Umbilical cord (tissue), 2 donors: Measurements from ENCODE around the gene SLC16A1. TPM values are rescaled to one million over a fixed set of nuclear protein-coding genes. Genes with fewer than 3 reads are reported as not detected.

Experiments used
- DNase-seq: peaks from one replicate; pipeline ENCODE4 v3.0.0-alpha.2; 2015; ENCODE audit warnings: low spot score
- total RNA-seq: library from RNA; depleted of rRNA; stranded (reverse); fragments of >200 nt; gene quantifications from one replicate; pipeline ENCODE4 v1.2.3, GENCODE V29; 2014; ENCODE audit warnings: low replicate concordance; ENCODE audit not compliant: insufficient read depth

The SLC16A1 gene
- total RNA-seq, 1 donor from 2014 or later: 123 TPM

DNA sequence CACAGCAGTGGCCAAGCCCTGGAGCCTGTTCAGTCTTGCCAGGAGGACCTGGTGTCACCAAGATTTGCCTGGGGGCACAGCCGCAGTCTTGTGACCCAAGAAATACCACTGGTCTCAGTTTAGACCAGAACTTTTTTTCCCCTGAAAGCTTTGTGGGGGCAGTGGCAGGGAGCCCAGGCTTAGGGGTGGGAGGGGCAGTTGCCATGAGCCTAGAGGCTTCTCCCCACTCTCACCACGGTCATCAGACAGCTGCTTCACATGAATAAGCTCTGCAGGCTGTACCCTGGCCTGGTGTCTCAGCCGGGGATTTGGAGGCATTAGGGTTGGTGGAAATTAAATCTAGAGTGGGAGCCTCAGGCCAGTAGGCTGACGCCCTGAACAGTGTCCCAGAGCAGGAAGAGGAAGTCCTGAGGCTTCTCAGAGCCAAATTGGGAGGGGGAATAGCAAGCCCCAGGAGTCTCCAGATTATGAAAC lies 73.7 kb downstream of the SLC16A1 start:
- peak; percentile 94 for DNase-seq

DNA sequence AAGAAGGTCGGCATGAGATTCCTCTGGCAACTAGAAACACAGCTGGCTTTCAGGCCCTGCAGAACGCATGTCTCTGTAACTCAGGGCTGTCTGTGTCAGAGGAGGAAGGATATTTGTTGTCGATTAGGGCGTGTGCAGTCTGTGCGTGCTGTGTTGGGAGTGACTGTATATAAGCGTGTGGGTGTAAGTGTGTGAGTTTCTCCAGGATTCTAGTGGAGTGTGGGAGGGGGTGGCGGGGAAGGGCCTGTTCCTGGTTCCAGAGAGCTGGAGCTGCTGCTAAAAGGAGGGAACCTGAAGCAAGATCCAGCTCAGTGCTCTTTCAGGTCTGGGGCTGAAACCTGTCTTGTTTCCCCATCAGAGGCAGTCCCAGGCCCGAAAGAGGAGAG lies 74.3 kb downstream of the SLC16A1 start:
- peak; percentile 85 for DNase-seq

DNA sequence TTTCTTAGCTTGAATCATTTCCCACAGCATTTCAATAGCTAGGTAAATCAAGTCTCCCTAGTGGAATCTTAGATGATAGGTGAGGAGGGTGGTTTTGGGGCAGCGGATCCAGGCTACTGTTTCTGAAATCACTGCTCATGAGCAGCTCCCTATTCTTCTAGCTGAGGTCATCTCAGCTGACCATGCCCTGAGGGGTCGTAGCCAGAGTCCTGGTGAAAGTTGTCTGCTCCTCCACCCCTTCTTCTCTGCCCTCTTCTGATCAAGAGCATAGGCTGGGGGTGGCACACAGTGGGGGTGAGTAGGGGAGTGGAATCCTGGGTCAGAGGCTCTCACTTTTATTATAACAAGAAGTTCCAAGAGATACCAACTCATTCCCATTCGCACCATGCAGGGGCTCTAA lies 76.2 kb downstream of the SLC16A1 start:
- no peak for DNase-seq

DNA sequence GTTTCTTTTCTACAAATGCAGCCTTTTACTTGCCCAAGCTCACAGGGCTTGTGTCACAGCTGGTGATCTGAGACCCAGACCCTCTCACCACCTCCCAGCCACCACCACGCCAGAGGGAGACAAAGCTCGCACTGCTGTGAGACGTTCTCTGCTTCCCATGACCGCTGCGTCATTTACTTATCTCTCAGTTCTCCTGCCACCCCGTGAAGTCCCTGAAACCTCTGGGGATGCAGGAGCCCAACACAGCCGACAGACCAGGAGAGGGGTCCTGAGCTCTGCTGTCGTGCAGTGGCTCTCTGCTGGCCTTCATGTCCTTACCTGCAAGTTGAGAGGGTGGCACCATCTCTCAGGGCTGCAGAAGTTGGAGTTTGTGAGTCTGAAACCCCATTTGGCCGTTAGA lies 77.7 kb downstream of the SLC16A1 start:
- no peak for DNase-seq

DNA sequence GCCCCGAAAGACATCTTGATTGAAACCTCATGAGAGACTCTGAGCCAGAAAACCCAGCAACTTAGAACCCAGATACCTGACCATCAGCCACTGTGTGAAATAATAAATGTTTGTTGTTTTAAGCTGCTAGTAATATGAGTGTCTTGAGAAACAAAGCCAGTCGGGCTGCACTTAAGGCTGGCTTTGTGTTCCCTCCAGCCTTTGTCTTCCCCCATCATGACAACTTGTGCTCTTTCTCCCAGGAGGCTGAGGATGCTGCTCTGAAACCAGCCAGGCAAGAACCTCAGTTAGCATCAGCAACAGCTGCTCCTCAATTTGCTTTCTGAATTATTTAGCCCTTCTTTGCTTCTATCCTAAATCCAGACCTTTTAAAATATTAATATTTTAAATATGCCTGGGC lies 78.2 kb downstream of the SLC16A1 start:
- no peak for DNase-seq

DNA sequence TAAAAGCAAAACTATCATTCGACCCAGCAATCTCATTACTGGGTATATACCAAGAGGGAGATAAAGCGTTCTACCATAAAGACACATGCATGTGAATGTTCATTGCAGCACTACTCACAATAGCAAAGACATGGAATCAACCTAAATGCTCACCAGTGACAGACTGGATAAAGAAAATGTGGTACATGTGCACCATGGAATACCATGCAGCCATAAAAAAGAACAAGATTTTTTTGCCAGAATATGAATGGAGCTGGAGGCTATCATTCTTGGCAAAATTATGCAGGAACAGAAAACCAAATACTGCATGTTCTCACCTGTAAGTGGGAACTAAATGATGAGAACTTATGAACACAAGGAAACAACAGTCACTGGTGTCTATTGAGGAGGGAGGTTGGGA lies 79.7 kb downstream of the SLC16A1 start:
- DNase-seq: no peak

DNA sequence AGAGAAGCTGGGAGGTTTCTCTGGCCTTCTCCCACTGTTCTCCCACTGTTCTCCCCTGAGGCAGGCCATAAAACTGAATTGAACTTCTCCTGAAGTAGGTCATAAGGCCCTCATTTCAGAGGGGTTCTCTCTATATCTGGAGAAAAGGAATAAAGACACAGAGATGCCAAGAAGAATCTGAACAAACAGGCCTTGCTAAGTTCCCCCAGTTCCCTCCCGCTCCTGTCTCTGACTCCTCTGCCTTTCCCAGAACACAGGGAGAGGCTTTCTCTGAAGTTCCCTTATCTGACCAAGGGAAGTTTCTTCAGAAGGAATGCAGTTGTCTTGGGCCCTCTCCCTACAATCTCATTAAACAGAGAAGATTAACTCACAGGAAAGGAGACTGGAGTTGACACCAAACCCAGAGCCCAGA lies 83.4 kb downstream of the SLC16A1 start:
- peak; percentile 71 for DNase-seq

DNA sequence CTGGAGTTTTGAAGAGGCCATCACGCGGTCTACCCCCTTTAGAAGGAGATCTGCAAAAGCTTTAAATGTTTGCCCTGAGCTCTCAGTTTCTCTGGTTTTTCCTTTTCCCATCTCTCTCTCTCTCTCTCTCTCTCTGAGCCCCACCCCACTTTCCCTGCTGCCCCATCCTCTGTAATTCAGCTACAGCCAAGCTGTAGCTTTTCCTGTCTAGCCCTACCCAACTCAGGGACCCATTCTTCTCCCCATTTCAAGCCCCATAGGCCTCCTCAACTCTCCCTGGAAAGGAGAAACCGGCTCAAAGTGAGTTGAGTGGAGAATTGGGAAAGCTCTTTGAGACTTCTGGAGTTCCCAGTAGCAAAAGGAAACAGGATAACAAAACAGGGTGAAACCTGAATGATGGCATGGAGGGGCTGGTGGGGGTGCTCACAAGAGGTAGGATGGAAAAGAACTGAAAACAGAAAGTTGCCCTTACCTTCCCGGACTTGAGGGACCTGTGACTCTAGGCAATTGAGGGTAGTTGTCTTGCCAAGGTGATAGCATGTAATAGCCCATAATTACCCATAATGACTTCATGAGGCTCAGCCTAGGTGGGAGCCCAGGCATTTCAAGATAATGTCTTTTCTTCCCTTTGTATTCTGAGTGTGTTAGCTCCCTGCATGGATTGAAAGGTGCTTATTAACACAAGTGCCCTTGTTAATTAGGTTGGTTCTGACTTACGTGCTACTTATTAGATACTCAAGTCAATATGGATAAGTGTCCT lies 84.9 kb downstream of the SLC16A1 start:
- DNase-seq: no peak

DNA sequence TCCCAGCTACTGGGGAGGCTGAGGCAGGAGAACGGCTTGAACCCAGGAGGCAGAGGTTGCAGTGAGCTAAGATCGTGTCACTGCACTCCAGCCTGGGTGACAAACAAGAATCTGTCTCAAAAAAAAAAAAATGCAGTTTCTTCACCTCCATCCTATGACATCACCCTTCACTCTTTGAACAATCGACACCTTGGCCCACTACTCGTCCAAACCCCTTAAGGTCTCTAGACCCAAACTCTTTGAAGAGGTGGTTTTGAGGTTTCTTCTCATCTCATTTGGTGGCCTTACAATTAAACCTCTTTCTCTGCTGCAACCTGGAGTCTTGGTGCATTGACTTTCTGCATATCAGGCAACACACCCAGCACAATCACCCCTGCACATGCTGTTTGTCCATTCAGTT lies 86.1 kb downstream of the SLC16A1 start:
- no peak for DNase-seq

DNA sequence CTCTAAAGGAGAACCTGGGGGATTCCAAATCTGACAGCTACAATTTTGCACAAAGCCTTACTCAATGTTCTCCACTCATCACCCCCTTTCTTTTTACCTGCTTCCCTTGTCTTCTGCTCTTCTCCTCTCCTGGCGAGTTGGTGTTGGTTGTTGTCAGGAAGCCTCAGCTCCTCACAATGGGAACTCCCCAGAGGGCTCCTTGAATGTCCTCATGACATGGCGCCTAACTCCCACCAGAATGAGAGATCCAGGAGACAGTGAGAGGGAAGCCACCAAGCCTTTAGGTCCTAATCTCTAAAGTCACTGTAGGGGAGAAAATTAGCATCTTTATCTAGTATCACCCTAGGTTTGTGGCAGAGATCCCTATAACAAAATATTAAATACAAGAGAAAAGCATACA lies 87.8 kb downstream of the SLC16A1 start:
- DNase-seq: no peak

DNA sequence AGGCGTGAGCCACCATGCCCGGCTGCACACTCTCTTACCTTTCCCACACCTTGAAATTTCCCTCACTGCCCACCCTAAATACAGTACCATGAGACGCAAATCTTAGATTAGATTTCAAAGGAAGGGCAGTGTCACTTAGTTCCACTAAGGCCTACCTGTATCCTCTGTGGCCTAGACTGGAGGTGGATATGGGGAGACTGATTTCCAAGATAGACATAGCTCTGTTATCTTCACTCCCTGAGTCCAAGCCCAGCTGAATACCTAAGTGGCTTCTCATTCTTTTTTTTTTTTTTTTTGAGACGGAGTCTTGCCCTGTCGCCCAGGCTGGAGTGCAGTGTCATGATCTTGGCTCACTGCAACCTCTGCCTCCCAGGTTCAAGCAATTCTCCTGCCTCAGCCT lies 89.0 kb downstream of the SLC16A1 start:
- DNase-seq: no peak

DNA sequence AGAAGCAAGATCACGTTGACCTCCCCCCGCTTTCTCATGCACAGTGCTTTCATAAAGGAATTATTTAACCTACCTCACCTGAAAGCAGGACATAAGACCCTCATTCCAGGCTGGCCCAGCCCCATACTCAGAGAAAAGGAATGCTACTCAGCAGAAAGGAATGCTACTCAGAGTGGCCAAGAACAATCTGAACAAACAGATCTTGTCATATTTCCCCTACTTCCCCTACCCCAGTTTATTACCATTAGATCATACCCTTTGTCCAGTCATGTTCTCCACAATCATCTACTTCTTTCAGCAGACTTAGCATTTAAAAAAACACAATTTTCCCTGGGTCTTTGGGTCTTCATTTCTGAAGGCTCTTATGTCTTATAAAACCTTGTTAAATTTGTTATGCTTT lies 89.8 kb downstream of the SLC16A1 start:
- DNase-seq: no peak

DNA sequence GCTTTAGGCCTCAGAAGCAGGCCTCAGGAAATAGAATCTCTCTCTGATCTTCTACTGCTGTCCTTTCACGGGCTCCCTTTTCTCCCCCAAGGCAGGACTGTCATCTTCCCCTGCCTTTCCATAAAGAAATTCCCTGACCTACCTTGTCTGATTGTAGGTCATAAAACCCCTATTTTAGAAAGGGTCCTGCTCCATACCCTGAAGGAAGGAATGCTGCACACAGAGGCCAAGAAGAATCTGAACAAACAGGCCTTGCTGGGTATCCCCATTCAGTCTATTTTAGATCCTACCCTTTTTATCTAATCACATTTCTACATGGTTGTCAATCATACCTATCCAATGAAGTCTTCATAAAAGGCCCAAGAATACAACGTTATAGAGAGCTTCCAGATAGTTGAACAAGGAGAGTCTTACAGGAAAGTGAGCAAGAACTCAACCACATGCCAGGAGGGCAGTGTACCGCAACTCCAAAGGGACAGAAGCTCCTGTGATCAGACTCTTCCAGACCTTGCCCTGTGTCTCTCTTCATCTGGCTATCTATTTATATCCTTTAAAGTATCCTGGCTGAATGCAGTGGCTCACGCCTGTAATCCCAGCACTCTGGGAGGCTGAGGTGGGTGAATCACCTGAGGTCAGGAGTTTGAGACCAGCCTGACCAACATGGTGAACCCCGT lies 93.1 kb downstream of the SLC16A1 start:
- DNase-seq: no peak

Other genes with a start within 250 kb of the SLC16A1 start
- 154 TPM for gene RHOC, start 249.1 kb downstream of the SLC16A1 start, total RNA-seq
- not detected for gene PPM1J, start 240.9 kb downstream of the SLC16A1 start, total RNA-seq
- 15.2 TPM for gene LRIG2, start 117.0 kb upstream of the SLC16A1 start, total RNA-seq